ENCODE measurements around the gene R3HDM2. TPM values are rescaled to one million over a fixed set of nuclear protein-coding genes. Genes with fewer than 3 reads are reported as not detected.

R3HDM2 gene
- total and polyA plus RNA-seq, 4 donors, result 7.4 to 28.9 (median 15.1) TPM

DNA sequence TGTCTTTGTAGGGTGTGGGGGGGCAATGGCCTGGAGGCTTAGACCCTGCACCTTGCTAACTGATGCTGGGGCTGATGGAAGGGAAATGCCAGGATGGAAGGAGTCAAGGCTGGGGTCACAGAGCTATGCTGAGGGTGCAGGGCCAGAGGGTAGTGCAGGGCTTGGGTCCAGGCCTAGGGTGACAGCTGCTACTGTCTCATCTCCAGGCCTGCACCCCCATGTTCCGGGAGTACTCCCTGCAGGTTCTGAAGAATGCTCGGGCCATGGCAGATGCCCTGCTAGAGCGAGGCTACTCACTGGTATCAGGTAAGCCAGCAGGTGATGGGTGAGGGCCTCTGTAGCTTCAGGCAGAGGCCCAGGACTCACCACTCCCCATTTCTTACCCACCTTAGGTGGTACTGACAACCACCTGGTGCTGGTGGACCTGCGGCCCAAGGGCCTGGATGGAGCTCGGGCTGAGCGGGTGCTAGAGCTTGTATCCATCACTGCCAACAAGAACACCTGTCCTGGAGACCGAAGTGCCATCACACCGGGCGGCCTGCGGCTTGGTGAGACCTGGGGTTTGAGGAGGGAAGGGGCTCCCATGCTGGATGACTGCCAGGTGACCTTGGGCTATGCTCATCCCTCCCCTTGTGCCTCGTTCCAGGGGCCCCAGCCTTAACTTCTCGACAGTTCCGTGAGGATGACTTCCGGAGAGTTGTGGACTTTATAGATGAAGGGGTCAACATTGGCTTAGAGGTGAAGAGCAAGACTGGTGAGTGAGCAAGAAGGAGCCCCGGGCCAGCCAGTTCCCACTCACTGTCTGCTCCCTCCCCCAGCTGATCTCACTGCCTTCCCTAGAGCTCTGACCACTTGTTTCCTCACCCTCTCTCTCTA, 197.2 kb downstream of the R3HDM2 start:
- TF ChIP-seq, protein P1, sequence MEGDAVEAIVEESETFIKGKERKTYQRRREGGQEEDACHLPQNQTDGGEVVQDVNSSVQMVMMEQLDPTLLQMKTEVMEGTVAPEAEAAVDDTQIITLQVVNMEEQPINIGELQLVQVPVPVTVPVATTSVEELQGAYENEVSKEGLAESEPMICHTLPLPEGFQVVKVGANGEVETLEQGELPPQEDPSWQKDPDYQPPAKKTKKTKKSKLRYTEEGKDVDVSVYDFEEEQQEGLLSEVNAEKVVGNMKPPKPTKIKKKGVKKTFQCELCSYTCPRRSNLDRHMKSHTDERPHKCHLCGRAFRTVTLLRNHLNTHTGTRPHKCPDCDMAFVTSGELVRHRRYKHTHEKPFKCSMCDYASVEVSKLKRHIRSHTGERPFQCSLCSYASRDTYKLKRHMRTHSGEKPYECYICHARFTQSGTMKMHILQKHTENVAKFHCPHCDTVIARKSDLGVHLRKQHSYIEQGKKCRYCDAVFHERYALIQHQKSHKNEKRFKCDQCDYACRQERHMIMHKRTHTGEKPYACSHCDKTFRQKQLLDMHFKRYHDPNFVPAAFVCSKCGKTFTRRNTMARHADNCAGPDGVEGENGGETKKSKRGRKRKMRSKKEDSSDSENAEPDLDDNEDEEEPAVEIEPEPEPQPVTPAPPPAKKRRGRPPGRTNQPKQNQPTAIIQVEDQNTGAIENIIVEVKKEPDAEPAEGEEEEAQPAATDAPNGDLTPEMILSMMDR (IDR thresholded peaks at IDR 0.05; ENCODE audit: low read depth, low read length, missing input control), result no peak
- no peak for TF ChIP-seq RXRA (IDR thresholded peaks at IDR 0.05)
- TF ChIP-seq FOXA2 (IDR thresholded peaks at IDR 0.05), result no peak
- no peak for TF ChIP-seq GABPA (IDR thresholded peaks at IDR 0.05 in 1 of 2, conservative IDR thresholded peaks at IDR 0.05 in 1 of 2)
- no peak for TF ChIP-seq YY1 (IDR thresholded peaks at IDR 0.05)
- TF ChIP-seq, protein P2, sequence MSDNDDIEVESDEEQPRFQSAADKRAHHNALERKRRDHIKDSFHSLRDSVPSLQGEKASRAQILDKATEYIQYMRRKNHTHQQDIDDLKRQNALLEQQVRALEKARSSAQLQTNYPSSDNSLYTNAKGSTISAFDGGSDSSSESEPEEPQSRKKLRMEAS (IDR thresholded peaks at IDR 0.05), result no peak
- no peak for TF ChIP-seq RAD21 (IDR thresholded peaks at IDR 0.05)
- TF ChIP-seq TAF1 (conservative IDR thresholded peaks at IDR 0.05), result no peak
- no peak for TF ChIP-seq JUND (IDR thresholded peaks at IDR 0.05)
- TF ChIP-seq FOXA1 (IDR thresholded peaks at IDR 0.05), result no peak
- Histone ChIP-seq H3K27ac (ENCODE audit: low read depth in 1 of 2, low read length in 2 of 2) (peak overlapping the region; percentile 29 to 63), H3K36me3 (ENCODE audit: control insufficient read depth in 4 of 4, insufficient read depth in 3 of 4, low read depth in 1 of 4, low read length in 3 of 4) (peaks cover 12 to 20% (median 15%) of the 10 kb centered on the region in 4 donors), H3K27me3 (ENCODE audit: control insufficient read depth in 4 of 4, insufficient read depth in 4 of 4, low read length in 3 of 4) (no peaks in the 10 kb centered on the region), H3K4me1 (ENCODE audit: control insufficient read depth in 4 of 4, insufficient read depth in 4 of 4, low read length in 3 of 4) (peaks cover 17 to 62% (median 48%) of the 10 kb centered on the region in 4 donors), H3K9me3 (ENCODE audit: control insufficient read depth in 4 of 4, low read length in 3 of 4) (no peaks in the 10 kb centered on the region), H3K4me3 (ENCODE audit: low read depth in 1 of 3, low read length in 3 of 3) (no peak overlapping the region), H3K9ac (ENCODE audit: low read depth in 1 of 2, low read length in 2 of 2) (no peak overlapping the region)
- no peak for DNase-seq (ENCODE audit: low spot score)
- WGBS, result 79% methylated on average over 15 of the region's 15 CpGs

DNA sequence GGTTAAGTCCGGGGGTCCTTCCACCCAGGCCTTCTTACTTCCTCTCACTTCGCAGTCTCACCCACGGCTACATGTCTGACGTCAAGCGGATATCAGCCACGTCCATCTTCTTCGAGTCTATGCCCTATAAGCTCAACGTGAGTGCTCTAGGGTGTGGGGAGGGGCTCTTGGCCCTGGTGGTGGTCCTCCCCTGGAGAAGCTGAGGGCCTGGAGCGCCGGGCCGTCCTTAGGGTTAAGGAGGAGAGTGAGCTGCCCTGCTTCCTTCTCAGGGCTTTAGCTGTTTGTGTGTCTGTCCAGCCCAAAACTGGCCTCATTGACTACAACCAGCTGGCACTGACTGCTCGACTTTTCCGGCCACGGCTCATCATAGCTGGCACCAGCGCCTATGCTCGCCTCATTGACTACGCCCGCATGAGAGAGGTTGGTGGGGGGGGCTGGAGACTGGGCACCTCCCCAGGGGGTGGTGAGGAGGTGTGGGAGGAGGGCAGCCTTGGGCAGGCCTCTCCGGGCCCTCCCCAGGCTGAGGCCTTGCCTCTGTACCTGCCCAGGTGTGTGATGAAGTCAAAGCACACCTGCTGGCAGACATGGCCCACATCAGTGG, 198.6 kb downstream of the R3HDM2 start:
- peaks cover 12 to 20% (median 15%) of the 10 kb centered on the region in 4 donors for H3K36me3 ChIP-seq (ENCODE audit: control insufficient read depth in 4 of 4, insufficient read depth in 3 of 4, low read depth in 1 of 4, low read length in 3 of 4)
- peak overlapping the region; percentile 6 to 29 for H3K27ac ChIP-seq (ENCODE audit: low read depth in 1 of 2, low read length in 2 of 2)
- DNase-seq (ENCODE audit: low spot score), result no peak
- H3K4me3 ChIP-seq (ENCODE audit: low read depth in 1 of 3, low read length in 3 of 3), result peak overlapping the region in 2 of 3 donors; percentile 55 to 68
- 75% methylated on average over 19 of the region's 19 CpGs for WGBS
- H3K9ac ChIP-seq (ENCODE audit: low read depth in 1 of 2, low read length in 2 of 2), result no peak overlapping the region
- TF ChIP-seq TAF1 (conservative IDR thresholded peaks at IDR 0.05) (no peak), JUND (IDR thresholded peaks at IDR 0.05) (no peak), RAD21 (IDR thresholded peaks at IDR 0.05) (no peak), NR2F2 (IDR thresholded peaks at IDR 0.05) (no peak), YY1 (IDR thresholded peaks at IDR 0.05) (no peak), FOXA2 (IDR thresholded peaks at IDR 0.05) (no peak), EGR1 (IDR thresholded peaks at IDR 0.05; ENCODE audit: low read depth in 2 of 2) (no peak), GABPA (IDR thresholded peaks at IDR 0.05 in 1 of 2, conservative IDR thresholded peaks at IDR 0.05 in 1 of 2) (no peak), RXRA (IDR thresholded peaks at IDR 0.05) (no peak)
- TF ChIP-seq, protein P3, sequence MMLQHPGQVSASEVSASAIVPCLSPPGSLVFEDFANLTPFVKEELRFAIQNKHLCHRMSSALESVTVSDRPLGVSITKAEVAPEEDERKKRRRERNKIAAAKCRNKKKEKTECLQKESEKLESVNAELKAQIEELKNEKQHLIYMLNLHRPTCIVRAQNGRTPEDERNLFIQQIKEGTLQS (IDR thresholded peaks at IDR 0.05), result no peak
- TF ChIP-seq, protein P4, sequence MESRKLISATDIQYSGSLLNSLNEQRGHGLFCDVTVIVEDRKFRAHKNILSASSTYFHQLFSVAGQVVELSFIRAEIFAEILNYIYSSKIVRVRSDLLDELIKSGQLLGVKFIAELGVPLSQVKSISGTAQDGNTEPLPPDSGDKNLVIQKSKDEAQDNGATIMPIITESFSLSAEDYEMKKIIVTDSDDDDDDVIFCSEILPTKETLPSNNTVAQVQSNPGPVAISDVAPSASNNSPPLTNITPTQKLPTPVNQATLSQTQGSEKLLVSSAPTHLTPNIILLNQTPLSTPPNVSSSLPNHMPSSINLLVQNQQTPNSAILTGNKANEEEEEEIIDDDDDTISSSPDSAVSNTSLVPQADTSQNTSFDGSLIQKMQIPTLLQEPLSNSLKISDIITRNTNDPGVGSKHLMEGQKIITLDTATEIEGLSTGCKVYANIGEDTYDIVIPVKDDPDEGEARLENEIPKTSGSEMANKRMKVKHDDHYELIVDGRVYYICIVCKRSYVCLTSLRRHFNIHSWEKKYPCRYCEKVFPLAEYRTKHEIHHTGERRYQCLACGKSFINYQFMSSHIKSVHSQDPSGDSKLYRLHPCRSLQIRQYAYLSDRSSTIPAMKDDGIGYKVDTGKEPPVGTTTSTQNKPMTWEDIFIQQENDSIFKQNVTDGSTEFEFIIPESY (IDR thresholded peaks at IDR 0.05), result no peak
- TF ChIP-seq, protein P5, sequence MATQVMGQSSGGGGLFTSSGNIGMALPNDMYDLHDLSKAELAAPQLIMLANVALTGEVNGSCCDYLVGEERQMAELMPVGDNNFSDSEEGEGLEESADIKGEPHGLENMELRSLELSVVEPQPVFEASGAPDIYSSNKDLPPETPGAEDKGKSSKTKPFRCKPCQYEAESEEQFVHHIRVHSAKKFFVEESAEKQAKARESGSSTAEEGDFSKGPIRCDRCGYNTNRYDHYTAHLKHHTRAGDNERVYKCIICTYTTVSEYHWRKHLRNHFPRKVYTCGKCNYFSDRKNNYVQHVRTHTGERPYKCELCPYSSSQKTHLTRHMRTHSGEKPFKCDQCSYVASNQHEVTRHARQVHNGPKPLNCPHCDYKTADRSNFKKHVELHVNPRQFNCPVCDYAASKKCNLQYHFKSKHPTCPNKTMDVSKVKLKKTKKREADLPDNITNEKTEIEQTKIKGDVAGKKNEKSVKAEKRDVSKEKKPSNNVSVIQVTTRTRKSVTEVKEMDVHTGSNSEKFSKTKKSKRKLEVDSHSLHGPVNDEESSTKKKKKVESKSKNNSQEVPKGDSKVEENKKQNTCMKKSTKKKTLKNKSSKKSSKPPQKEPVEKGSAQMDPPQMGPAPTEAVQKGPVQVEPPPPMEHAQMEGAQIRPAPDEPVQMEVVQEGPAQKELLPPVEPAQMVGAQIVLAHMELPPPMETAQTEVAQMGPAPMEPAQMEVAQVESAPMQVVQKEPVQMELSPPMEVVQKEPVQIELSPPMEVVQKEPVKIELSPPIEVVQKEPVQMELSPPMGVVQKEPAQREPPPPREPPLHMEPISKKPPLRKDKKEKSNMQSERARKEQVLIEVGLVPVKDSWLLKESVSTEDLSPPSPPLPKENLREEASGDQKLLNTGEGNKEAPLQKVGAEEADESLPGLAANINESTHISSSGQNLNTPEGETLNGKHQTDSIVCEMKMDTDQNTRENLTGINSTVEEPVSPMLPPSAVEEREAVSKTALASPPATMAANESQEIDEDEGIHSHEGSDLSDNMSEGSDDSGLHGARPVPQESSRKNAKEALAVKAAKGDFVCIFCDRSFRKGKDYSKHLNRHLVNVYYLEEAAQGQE (IDR thresholded peaks at IDR 0.05), result no peak
- H3K27me3 ChIP-seq (ENCODE audit: control insufficient read depth in 4 of 4, insufficient read depth in 4 of 4, low read length in 3 of 4), result no peaks in the 10 kb centered on the region
- H3K4me1 ChIP-seq (ENCODE audit: control insufficient read depth in 4 of 4, insufficient read depth in 4 of 4, low read length in 3 of 4), result peaks cover 16 to 61% (median 46%) of the 10 kb centered on the region in 4 donors
- no peaks in the 10 kb centered on the region for H3K9me3 ChIP-seq (ENCODE audit: control insufficient read depth in 4 of 4, low read length in 3 of 4)

All from liver (tissue), 9 donors.